GM23248 (cell line): Measurements from ENCODE around the gene ARGLU1.

ENCODE experiments used
- EZH2 ChIP-seq: fragments of 200-600 bp; sonication (generic); IDR thresholded peaks from 2 replicates; pipeline ENCODE4 v1.6.1; 2018; ENCODE audit warnings: antibody characterized with exemption, mild to moderate bottlenecking; ENCODE audit not compliant: insufficient read depth, poor library complexity, severe bottlenecking
- EZH2phosphoT487 ChIP-seq: fragments of 200-600 bp; sonication (generic); IDR thresholded peaks from 2 replicates; pipeline ENCODE4 v1.6.1; 2018; ENCODE audit warnings: antibody characterized with exemption, moderate library complexity, mild to moderate bottlenecking, low read depth; ENCODE audit not compliant: insufficient read depth

- TF ChIP-seq EZH2phosphoT487 (no peak), EZH2 (no peak)
These were observed 31.5 kb downstream of the ARGLU1 start for GRCh38 chr13:106536244-106537034.
